Thoracic aorta (tissue), 2 donors: ENCODE measurements around the gene NID1. TPM values are rescaled to one million over a fixed set of nuclear protein-coding genes. Genes with fewer than 3 reads are reported as not detected.

Experiments
- ATAC-seq: fragments of 150-250 bp; one replicate; pipeline ENCODE4 v1.8.0; 2017; ENCODE audit warnings: low read depth; ENCODE audit not compliant: insufficient number of reproducible peaks, low FRiP score
- DNase-seq: peaks from one replicate; pipeline ENCODE4 v3.0.0-alpha.2; 2020; ENCODE audit warnings: low spot score
- H3K27ac ChIP-seq, 2 donors: fragments of 200-600 bp; sonication (generic); 1 replicate in 1 of 2; 2 replicates in 1 of 2; pipeline ENCODE4 v1.5.1; 2016; ENCODE audit warnings: mild to moderate bottlenecking in 2 of 2, moderate library complexity in 2 of 2
- H3K27me3 ChIP-seq: fragments of 200-600 bp; sonication (generic); replicated peaks from 2 replicates; pipeline ENCODE4 v1.6.0; 2016; ENCODE audit warnings: mild to moderate bottlenecking; ENCODE audit not compliant: insufficient read depth
- H3K36me3 ChIP-seq: fragments of 200-600 bp; sonication (generic); one replicate; pipeline ENCODE4 v1.5.1; 2016
- H3K4me1 ChIP-seq, 2 donors: fragments of 200-600 bp; sonication (generic); 1 replicate in 1 of 2; 2 replicates in 1 of 2; pipeline versions ENCODE4 v1.5.1 to v1.6.0; 2016; ENCODE audit warnings: low read depth in 2 of 2, mild to moderate bottlenecking in 1 of 2; ENCODE audit not compliant: control insufficient read depth in 1 of 2
- H3K4me3 ChIP-seq: fragments of 200-600 bp; sonication (generic); 2 replicates; pipeline ENCODE4 v1.5.1; 2016; ENCODE audit warnings: mild to moderate bottlenecking
- H3K9me3 ChIP-seq: fragments of 200-600 bp; sonication (generic); 2 replicates; pipeline ENCODE4 v1.5.1; 2016
- CTCF ChIP-seq: fragments of 200-600 bp; sonication (generic); IDR thresholded peaks from one replicate; pipeline ENCODE4 v1.5.1; 2019; ENCODE audit warnings: antibody characterized with exemption
- total RNA-seq, 2 donors: library from RNA; depleted of rRNA; stranded (reverse); fragments of >200 nt; gene quantifications; one replicate each; pipeline versions ENCODE4 v1.1.0 to v1.2.3, GENCODE V29; 2016

Gene NID1
- total RNA-seq, 2 donors from 2014 or later, result 82.4 to 95.5 TPM

- H3K36me3 ChIP-seq, result no peaks in the 10 kb centered on the region
- no peak overlapping the region for H3K4me3 ChIP-seq
- DNase-seq (no peak), ATAC-seq (no peak)
- H3K27ac ChIP-seq, result no peak overlapping the region
- no peaks in the 10 kb centered on the region for H3K9me3 ChIP-seq
- TF ChIP-seq CTCF, result no peak
- H3K4me1 ChIP-seq, result peaks cover 4 to 10% of the 10 kb centered on the region in 2 donors
- no peaks in the 10 kb centered on the region for H3K27me3 ChIP-seq
Observed at GRCh38 chr1:235939480-235939775, 125.5 kb downstream of the NID1 start.

- Histone ChIP-seq H3K27me3 (no peaks in the 10 kb centered on the region), H3K9me3 (no peaks in the 10 kb centered on the region), H3K36me3 (no peaks in the 10 kb centered on the region), H3K4me3 (no peak overlapping the region), H3K4me1 (peaks cover 4 to 10% of the 10 kb centered on the region in 2 donors), H3K27ac (no peak overlapping the region)
- no peak for TF ChIP-seq CTCF
- no peak for ATAC-seq
- no peak for DNase-seq
Observed at GRCh38 chr1:235938709-235939479, 126.0 kb downstream of the NID1 start.

- no peak for TF ChIP-seq CTCF
- DNase-seq (no peak), ATAC-seq (no peak)
- H3K9me3 ChIP-seq, result no peaks in the 10 kb centered on the region
- no peak overlapping the region for H3K4me3 ChIP-seq
- no peaks in the 10 kb centered on the region for H3K27me3 ChIP-seq
- H3K27ac ChIP-seq, result no peak overlapping the region
- no peaks in the 10 kb centered on the region for H3K36me3 ChIP-seq
- H3K4me1 ChIP-seq, result peaks cover 4 to 20% of the 10 kb centered on the region in 2 donors
Observed at GRCh38 chr1:235937123-235937522, 127.8 kb downstream of the NID1 start.

GRCh38 chr1:235935235-235936225 lies 129.4 kb downstream of the NID1 start:
- no peak for DNase-seq
- no peak for TF ChIP-seq CTCF
- Histone ChIP-seq H3K9me3 (no peaks in the 10 kb centered on the region), H3K36me3 (no peaks in the 10 kb centered on the region), H3K27me3 (no peaks in the 10 kb centered on the region), H3K4me3 (no peak overlapping the region), H3K4me1 (peaks cover 4 to 20% of the 10 kb centered on the region in 2 donors), H3K27ac (no peak overlapping the region)
- no peak for ATAC-seq

GRCh38 chr1:235933766-235934116 lies 131.1 kb downstream of the NID1 start:
- Histone ChIP-seq H3K4me1 (peaks cover 4 to 20% of the 10 kb centered on the region in 2 donors), H3K36me3 (no peaks in the 10 kb centered on the region), H3K9me3 (no peaks in the 10 kb centered on the region), H3K4me3 (no peak overlapping the region), H3K27ac (no peak overlapping the region), H3K27me3 (no peaks in the 10 kb centered on the region)
- DNase-seq, result no peak
- TF ChIP-seq CTCF, result no peak
- no peak for ATAC-seq
